NT2/D1 (cell line): ENCODE measurements around the gene DNAJC5G.

Source experiments
- YY1 ChIP-seq: IDR thresholded peaks from 2 replicates; pipeline ENCODE4 v1.6.1; 2011; ENCODE audit not compliant: insufficient read length, insufficient read depth
- ZNF274 ChIP-seq: IDR thresholded peaks from 2 replicates; pipeline ENCODE4 v1.6.1; 2011; ENCODE audit warnings: mild to moderate bottlenecking, low read depth, low read length

DNA sequence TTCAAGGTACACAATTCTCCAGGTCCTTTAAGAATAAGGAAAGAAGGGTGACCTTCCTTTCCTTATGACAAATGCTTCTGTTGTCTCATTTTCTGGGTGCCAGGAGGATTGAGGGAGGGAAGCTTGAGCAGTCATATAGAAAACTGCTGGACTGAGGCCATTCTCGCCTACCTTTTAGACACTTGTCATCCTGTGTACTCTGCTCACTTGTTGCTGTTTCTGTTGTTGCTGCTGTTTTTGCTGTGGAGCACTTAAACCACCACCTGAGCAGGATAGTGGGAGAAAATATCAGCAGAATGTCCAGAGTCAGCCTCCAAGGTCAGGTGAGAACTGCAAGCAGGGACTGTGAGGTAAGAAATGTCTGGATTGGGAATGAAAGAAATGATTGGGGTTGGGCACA, 2.8 kb downstream of the DNAJC5G start:
- TF ChIP-seq YY1 = no peak
- TF ChIP-seq ZNF274 = no peak
